GM12865 (cell line): ENCODE measurements around the gene CIAPIN1.
A peak's percentile ranks its signal among the peaks of the same experiment; 100 is the strongest.

Source experiments
- DNase-seq: peaks from one replicate; pipeline ENCODE4 v3.0.0; 2010; ENCODE audit warnings: low read depth
- H3K4me3 ChIP-seq: 2 replicates; pipeline ENCODE4 v1.5.1; 2011; ENCODE audit warnings: mild to moderate bottlenecking, low read depth, low read length, control low read depth
- TF ChIP-seq, protein P1 (sequence below): IDR thresholded peaks from 2 replicates; pipeline ENCODE4 v1.5.1; 2011; ENCODE audit warnings: low read length, control low read depth, low read depth, inconsistent platforms; ENCODE audit not compliant: insufficient read depth; ENCODE audit errors: missing control alignments

The CIAPIN1 gene

DNA sequence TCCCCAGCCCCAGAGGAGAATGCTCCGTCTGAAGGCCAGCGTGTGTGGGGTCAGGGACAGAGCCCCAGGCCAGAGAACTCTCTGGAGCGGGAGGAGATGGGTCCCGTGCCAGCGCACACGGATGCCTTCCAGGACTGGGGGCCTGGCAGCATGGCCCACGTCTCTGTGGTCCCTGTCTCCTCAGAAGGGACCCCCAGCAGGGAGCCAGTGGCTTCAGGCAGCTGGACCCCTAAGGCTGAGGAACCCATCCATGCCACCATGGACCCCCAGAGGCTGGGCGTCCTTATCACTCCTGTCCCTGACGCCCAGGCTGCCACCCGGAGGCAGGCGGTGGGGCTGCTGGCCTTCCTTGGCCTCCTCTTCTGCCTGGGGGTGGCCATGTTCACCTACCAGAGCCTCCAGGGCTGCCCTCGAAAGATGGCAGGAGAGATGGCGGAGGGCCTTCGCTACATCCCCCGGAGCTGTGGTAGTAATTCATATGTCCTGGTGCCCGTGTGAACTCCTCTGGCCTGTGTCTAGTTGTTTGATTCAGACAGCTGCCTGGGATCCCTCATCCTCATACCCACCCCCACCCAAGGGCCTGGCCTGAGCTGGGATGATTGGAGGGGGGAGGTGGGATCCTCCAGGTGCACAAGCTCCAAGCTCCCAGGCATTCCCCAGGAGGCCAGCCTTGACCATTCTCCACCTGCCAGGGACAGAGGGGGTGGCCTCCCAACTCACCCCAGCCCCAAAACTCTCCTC lies 64.5 kb downstream of the CIAPIN1 start:
- no peak for DNase-seq
- TF ChIP-seq, protein P1, sequence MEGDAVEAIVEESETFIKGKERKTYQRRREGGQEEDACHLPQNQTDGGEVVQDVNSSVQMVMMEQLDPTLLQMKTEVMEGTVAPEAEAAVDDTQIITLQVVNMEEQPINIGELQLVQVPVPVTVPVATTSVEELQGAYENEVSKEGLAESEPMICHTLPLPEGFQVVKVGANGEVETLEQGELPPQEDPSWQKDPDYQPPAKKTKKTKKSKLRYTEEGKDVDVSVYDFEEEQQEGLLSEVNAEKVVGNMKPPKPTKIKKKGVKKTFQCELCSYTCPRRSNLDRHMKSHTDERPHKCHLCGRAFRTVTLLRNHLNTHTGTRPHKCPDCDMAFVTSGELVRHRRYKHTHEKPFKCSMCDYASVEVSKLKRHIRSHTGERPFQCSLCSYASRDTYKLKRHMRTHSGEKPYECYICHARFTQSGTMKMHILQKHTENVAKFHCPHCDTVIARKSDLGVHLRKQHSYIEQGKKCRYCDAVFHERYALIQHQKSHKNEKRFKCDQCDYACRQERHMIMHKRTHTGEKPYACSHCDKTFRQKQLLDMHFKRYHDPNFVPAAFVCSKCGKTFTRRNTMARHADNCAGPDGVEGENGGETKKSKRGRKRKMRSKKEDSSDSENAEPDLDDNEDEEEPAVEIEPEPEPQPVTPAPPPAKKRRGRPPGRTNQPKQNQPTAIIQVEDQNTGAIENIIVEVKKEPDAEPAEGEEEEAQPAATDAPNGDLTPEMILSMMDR = no peak
- no peak overlapping the region for H3K4me3 ChIP-seq

DNA sequence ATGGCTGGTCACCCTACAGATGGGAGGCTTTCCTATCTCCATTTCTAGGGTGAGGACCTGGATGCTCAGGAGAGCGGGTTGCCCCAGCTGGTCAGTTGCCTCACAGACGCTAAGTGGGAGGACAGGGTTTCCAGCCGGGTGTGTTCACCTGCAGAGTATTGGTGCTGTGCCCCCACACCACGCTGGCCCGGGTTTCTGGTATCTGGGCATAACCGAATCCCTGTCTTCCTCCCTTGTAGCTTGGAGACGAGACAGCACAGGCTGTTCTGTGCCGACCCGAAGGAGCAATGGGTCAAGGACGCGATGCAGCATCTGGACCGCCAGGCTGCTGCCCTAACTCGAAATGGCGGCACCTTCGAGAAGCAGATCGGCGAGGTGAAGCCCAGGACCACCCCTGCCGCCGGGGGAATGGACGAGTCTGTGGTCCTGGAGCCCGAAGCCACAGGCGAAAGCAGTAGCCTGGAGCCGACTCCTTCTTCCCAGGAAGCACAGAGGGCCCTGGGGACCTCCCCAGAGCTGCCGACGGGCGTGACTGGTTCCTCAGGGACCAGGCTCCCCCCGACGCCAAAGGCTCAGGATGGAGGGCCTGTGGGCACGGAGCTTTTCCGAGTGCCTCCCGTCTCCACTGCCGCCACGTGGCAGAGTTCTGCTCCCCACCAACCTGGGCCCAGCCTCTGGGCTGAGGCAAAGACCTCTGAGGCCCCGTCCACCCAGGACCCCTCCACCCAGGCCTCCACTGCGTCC lies 65.2 kb downstream of the CIAPIN1 start:
- TF ChIP-seq, protein P1 = no peak
- H3K4me3 ChIP-seq = no peak overlapping the region
- no peak for DNase-seq

DNA sequence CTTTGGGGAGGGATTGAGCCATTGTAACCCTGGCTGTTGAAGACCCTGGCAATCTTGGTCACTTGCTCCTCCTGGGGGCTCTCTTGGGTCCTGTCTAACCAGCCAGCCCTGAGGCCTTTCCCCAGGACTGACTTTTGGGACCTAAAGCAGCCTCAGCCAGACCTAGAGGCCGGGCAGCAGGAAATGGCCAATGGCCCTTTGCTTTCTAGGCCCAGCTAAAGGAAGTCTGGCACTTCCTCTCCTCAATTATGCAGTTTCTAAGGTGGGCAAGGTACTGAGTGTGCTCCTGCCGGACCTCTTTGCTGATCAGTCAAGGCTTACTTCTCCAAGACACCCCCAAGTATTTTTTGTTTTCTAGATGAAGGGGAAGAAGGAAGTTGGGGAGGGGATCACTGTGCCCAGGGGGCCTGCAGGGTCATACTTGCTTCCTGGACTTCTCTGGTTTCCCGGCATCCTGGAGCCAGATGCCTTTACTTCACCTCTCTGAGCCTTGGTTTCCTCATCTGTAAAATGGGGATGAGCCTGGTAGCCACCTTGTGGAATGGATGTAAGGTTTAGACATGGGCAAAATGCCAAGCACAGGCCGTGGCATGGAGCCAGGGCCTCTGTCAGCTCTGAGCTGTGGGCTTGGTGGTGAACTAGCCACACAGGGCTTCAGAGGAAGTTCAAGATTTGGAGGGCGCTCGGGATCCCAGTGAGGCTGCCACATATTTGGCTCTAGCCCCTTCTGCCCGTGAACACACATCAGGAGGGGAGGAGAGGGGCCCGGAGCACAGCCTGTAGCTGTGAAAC lies 66.3 kb downstream of the CIAPIN1 start:
- H3K4me3 ChIP-seq = no peak overlapping the region
- TF ChIP-seq, protein P1 = no peak

DNA sequence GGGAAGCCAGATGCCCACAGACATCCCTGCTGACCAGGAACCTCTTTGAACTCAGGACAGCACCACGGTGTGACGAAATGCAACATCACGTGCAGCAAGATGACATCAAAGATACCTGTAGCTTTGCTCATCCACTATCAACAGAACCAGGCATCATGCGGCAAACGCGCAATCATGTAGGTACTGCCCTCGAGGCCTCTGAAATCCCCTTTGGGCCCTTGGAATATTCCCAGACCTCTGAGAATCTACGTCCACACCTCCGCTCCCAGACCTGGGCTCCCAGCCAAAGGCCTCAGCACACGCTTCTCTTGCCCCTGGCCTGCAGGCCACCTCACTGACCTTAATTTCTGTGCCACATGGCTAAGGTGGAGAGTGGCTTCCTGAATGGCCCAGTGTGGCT lies 67.6 kb downstream of the CIAPIN1 start:
- no peak for DNase-seq
- TF ChIP-seq, protein P1 = no peak
- H3K4me3 ChIP-seq = no peak overlapping the region

More for the DNA sequence above, 66.3 kb downstream of the CIAPIN1 start:
- peak; percentile 63 for DNase-seq
